Measurements from ENCODE around the gene PINLYP. TPM values are rescaled to one million over a fixed set of nuclear protein-coding genes. Genes with fewer than 3 reads are reported as not detected.

Gene PINLYP
- total and polyA plus RNA-seq, 7 donors: 1.4 to 21.0 (median 10.8) TPM

DNA sequence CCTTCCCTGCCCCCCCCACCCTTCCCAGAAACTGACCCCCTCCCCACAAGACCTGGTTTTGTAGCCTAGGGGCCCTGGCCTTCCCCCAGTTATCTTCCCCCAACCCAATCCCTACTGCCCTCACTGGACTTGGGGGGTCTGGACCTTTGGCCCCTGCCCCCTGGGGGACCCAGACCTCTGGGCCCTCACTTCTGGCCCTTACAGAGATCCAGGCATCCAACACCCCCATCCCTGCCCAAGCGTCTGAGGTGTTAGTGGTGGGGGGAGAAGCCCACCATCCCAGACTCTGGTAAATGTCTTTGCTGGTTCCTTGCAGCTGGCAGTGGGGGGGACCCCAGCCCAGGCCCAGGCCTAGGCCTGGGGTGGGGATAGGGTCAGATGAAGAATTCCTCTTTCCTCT, 47.4 kb downstream of the PINLYP start:
- Histone ChIP-seq H3K36me3 (peaks cover 0 to 14% (median 0%) of the 10 kb centered on the region in 4 donors), H3K27ac (no peak overlapping the region), H3K9me3 (no peaks in the 10 kb centered on the region), H3K4me3 (no peak overlapping the region), H3K4me1 (peaks cover 0 to 23% (median 15%) of the 10 kb centered on the region in 4 donors), H3K27me3 (no peaks in the 10 kb centered on the region)
- WGBS, 2 donors: 84 to 95% methylated on average over 1 of the region's 1 CpG
- TF ChIP-seq POLR2A (IDR thresholded peaks at IDR 0.05) (no peak), POLR2AphosphoS5 (IDR thresholded peaks at IDR 0.05) (no peak), EP300 (IDR thresholded peaks at IDR 0.05) (no peak)
- TF ChIP-seq, protein P1, sequence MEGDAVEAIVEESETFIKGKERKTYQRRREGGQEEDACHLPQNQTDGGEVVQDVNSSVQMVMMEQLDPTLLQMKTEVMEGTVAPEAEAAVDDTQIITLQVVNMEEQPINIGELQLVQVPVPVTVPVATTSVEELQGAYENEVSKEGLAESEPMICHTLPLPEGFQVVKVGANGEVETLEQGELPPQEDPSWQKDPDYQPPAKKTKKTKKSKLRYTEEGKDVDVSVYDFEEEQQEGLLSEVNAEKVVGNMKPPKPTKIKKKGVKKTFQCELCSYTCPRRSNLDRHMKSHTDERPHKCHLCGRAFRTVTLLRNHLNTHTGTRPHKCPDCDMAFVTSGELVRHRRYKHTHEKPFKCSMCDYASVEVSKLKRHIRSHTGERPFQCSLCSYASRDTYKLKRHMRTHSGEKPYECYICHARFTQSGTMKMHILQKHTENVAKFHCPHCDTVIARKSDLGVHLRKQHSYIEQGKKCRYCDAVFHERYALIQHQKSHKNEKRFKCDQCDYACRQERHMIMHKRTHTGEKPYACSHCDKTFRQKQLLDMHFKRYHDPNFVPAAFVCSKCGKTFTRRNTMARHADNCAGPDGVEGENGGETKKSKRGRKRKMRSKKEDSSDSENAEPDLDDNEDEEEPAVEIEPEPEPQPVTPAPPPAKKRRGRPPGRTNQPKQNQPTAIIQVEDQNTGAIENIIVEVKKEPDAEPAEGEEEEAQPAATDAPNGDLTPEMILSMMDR (IDR thresholded peaks at IDR 0.05): no peak
- DNase-seq: no peak
- intact Hi-C loops (cut with DNase I): no loop called here

DNA sequence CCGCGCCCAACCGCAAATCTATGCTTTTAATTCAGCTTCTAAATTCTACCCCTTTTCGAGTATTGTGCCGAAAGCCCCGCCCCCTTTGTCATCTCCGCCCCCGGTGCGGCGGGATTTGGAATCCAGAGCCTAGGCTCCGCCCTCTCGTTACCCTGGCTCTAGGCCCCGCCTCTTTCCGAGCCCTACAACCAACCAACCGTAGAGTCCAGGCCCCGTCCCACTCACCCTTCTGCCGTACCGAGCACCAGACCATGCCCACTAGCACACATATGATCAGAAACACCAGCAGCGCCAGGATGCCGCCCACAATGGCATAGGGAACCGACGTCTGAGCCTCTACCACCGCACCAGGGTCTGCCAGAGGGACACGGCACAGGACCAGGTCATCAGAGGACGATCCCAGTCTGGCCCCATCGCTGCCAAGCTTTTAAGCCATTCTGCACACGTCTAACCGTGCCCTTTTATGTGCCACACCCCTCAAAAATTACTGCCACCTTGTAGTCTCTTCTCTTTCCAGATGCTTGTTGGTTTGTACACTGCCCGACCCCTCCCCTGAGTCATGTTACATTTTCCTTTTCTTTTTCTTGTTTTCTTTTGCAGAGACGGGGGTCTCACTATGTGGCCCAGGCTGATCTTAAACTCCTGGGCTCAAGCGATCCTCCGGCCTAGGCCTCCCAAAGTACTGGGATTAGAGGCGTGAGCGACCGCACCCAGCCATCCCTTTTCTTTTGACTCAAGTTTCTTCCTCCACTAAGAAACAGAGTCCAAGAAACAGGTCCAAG, 48.5 kb downstream of the PINLYP start:
- Histone ChIP-seq H3K9me3 (no peaks in the 10 kb centered on the region), H3K36me3 (peaks cover 0 to 14% (median 0%) of the 10 kb centered on the region in 4 donors), H3K27ac (no peak overlapping the region), H3K27me3 (no peaks in the 10 kb centered on the region), H3K4me1 (peaks cover 0 to 12% (median 9%) of the 10 kb centered on the region in 4 donors), H3K4me3 (no peak overlapping the region)
- no peak for TF ChIP-seq POLR2A (IDR thresholded peaks at IDR 0.05)
- TF ChIP-seq, protein P1 (IDR thresholded peaks at IDR 0.05): no peak
- no peak for TF ChIP-seq EP300 (IDR thresholded peaks at IDR 0.05)
- TF ChIP-seq POLR2AphosphoS5 (IDR thresholded peaks at IDR 0.05): no peak
- 84 to 90% methylated on average over 35 of the region's 35 CpGs for WGBS, 2 donors
- no peak for DNase-seq
- intact Hi-C loops (cut with DNase I): no loop called here

DNA sequence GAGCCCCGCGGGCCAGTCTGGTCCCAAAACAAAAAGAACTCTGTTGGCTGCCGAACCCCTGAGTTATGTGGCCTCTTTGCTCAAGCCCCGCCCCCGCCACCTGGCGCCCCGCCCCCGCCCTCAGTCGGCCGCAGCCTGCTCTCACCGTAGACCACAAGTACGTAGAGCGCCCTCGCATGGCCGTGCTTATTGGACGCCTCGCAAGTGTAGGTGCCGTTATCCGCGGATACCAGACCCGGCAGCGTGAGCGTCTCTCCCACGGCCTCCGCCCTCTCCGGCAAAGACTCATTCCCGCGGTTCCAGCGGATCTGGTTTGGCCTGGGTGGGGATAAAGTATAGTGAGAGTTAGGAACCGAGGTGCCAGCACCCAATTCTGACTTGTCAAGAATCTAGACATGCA, 49.3 kb downstream of the PINLYP start:
- DNase-seq: no peak
- WGBS, 2 donors: 13 to 29% methylated on average over 30 of the region's 30 CpGs
- H3K27ac ChIP-seq: no peak overlapping the region

DNA sequence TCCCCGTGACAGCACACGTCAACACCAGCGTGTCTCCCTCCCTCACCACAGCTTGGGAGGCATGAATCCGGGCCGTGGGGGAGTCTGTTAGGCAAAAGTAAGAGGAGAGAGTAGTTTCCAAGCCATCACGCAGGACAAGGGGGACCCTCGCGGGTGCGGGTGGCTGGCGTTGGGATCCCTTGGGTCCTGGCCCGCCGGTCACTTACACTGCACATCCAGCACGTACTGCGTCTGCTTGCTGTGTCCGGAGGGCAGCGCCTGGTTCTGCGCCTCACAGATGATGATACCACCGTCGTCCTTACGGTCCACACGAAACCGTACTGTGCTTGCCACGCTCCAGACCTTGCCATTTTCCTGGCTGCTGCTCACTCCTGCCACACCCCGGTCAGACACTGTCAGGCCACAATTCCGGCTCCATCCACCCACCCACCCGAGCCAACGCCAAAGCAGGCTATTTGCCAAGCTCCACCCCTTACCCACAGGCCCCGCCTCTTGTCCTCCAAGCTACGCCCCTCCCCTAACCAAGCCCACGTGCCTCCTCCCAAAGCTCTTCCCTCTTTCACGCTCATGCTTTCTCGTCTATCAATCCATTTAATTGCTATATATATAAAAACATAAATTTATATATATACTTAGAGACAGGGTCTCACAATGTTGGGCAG, 50.4 kb downstream of the PINLYP start:
- Histone ChIP-seq H3K27ac (no peak overlapping the region), H3K4me1 (no peaks in the 10 kb centered on the region), H3K9me3 (no peaks in the 10 kb centered on the region), H3K36me3 (peaks cover 0 to 14% (median 0%) of the 10 kb centered on the region in 4 donors), H3K4me3 (no peak overlapping the region), H3K27me3 (no peaks in the 10 kb centered on the region)
- intact Hi-C loops (cut with DNase I): no loop called here
- no peak for DNase-seq
- TF ChIP-seq POLR2A (IDR thresholded peaks at IDR 0.05) (no peak), EP300 (IDR thresholded peaks at IDR 0.05) (no peak), POLR2AphosphoS5 (IDR thresholded peaks at IDR 0.05) (no peak)
- TF ChIP-seq, protein P1 (IDR thresholded peaks at IDR 0.05): no peak
- 68 to 72% methylated on average over 32 of the region's 32 CpGs for WGBS, 2 donors

More for the DNA sequence above, 49.3 kb downstream of the PINLYP start:
- H3K27me3 ChIP-seq: no peaks in the 10 kb centered on the region
- TF ChIP-seq POLR2A (IDR thresholded peaks at IDR 0.05): no peak
- TF ChIP-seq, protein P1 (IDR thresholded peaks at IDR 0.05): no peak
- TF ChIP-seq POLR2AphosphoS5 (IDR thresholded peaks at IDR 0.05): no peak
- TF ChIP-seq EP300 (IDR thresholded peaks at IDR 0.05): no peak
- no peaks in the 10 kb centered on the region for H3K9me3 ChIP-seq
- H3K36me3 ChIP-seq: peaks cover 0 to 14% (median 0%) of the 10 kb centered on the region in 4 donors
- no peak overlapping the region for H3K4me3 ChIP-seq
- intact Hi-C loops (cut with DNase I): no loop called here
- peaks cover 0 to 9% (median 9%) of the 10 kb centered on the region in 4 donors for H3K4me1 ChIP-seq
